HEK293 (cell line): Measurements from ENCODE around the gene DNAJA3.

ENCODE experiments used
- CTCF ChIA-PET: fragments of 350-600 bp; formaldehyde crosslinking; extraction: SDS; loops from one replicate; lab custom pipeline; 2021; ENCODE audit warnings: antibody characterized with exemption; lab: Yijun Ruan, JAX
- POLR2A ChIA-PET: fragments of 300-600 bp; formaldehyde crosslinking; extraction: SDS; loops from one replicate; lab custom pipeline; 2020; ENCODE audit warnings: antibody characterized with exemption, inconsistent platforms; lab: Yijun Ruan, JAX
- H3K27ac ChIP-seq: fragments of 200-500 bp; sonication (Bioruptor generic); 2 replicates; pipeline ENCODE4 v1.5.1; 2014; ENCODE audit warnings: low read depth, low read length, control low read depth, inconsistent platforms; ENCODE audit errors: extremely low read depth
- H3K36me3 ChIP-seq, 2 experiments: fragments of 200-500 bp in 1 of 2; sonication (Bioruptor generic) in 1 of 2; 1 replicate in 1 of 2; 2 replicates in 1 of 2; pipeline ENCODE4 v1.5.1; 2014 to 2017; ENCODE audit warnings: inconsistent platforms in 2 of 2, low read length in 2 of 2; ENCODE audit not compliant: control insufficient read depth in 2 of 2, insufficient read depth in 1 of 2
- H3K4me1 ChIP-seq: fragments of 200-500 bp; sonication (Bioruptor generic); 2 replicates; pipeline ENCODE4 v1.5.1; 2014; ENCODE audit warnings: mild to moderate bottlenecking, low read length, inconsistent platforms; ENCODE audit not compliant: control insufficient read depth, insufficient read depth
- H3K4me3 ChIP-seq: 2 replicates; pipeline ENCODE4 v1.5.1; 2011; ENCODE audit warnings: low read depth, mild to moderate bottlenecking, control low read depth, low read length, moderate library complexity
- H3K9me3 ChIP-seq: fragments of 200-500 bp; sonication (Bioruptor generic); 2 replicates; pipeline ENCODE4 v1.5.1; 2014; ENCODE audit warnings: low read depth, low read length, inconsistent platforms; ENCODE audit not compliant: control insufficient read depth, insufficient read depth
- EGR2 ChIP-seq: fragments of 450-650 bp; formaldehyde crosslinking; IDR thresholded peaks from 2 replicates; pipeline ENCODE4 v1.5.1; 2016; ENCODE audit warnings: low read depth, missing biosample characterization, missing genetic modification characterization
- GLIS2 ChIP-seq: fragments of 450-650 bp; formaldehyde crosslinking; IDR thresholded peaks from 2 replicates; pipeline ENCODE4 v1.5.1; 2016; ENCODE audit warnings: missing biosample characterization, missing genetic modification characterization
- KLF16 ChIP-seq: fragments of 450-650 bp; formaldehyde crosslinking; IDR thresholded peaks from 2 replicates; pipeline ENCODE4 v1.5.1; 2017; ENCODE audit warnings: missing biosample characterization, missing genetic modification characterization
- KLF9 ChIP-seq: fragments of 450-650 bp; formaldehyde crosslinking; IDR thresholded peaks from 2 replicates; pipeline ENCODE4 v1.5.1; 2016; ENCODE audit warnings: missing biosample characterization, missing genetic modification characterization, low read depth
- SP3 ChIP-seq: fragments of 450-650 bp; formaldehyde crosslinking; IDR thresholded peaks from 2 replicates; pipeline ENCODE4 v1.5.1; 2016; ENCODE audit warnings: missing biosample characterization, missing genetic modification characterization
- ZBTB17 ChIP-seq: fragments of 450-650 bp; formaldehyde crosslinking; IDR thresholded peaks from 2 replicates; pipeline ENCODE4 v1.5.1; 2016; ENCODE audit warnings: missing biosample characterization, missing genetic modification characterization
- ZFHX2 ChIP-seq: fragments of 450-650 bp; formaldehyde crosslinking; conservative IDR thresholded peaks from 2 replicates; pipeline ENCODE4 v1.5.1; 2016; ENCODE audit warnings: missing biosample characterization, missing genetic modification characterization
- ZIC2 ChIP-seq: fragments of 450-650 bp; formaldehyde crosslinking; IDR thresholded peaks from 2 replicates; pipeline ENCODE4 v1.5.1; 2016; ENCODE audit warnings: missing biosample characterization, missing genetic modification characterization
- ZNF266 ChIP-seq: fragments of 450-650 bp; formaldehyde crosslinking; IDR thresholded peaks from 2 replicates; pipeline ENCODE4 v1.5.1; 2016; ENCODE audit warnings: missing biosample characterization, missing genetic modification characterization, low read depth
- ZNF350 ChIP-seq: fragments of 450-650 bp; formaldehyde crosslinking; IDR thresholded peaks from 2 replicates; pipeline ENCODE4 v1.5.0; 2017; ENCODE audit warnings: missing biosample characterization, mild to moderate bottlenecking, missing genetic modification characterization
- ZNF501 ChIP-seq: fragments of 450-650 bp; formaldehyde crosslinking; IDR thresholded peaks from 2 replicates; pipeline ENCODE4 v1.5.1; 2016; ENCODE audit warnings: missing biosample characterization, missing genetic modification characterization
- ZNF623 ChIP-seq: fragments of 450-650 bp; formaldehyde crosslinking; IDR thresholded peaks from 2 replicates; pipeline ENCODE4 v1.5.1; 2016; ENCODE audit warnings: missing biosample characterization, missing genetic modification characterization
- ZNF701 ChIP-seq: fragments of 450-650 bp; formaldehyde crosslinking; IDR thresholded peaks from 2 replicates; pipeline ENCODE4 v1.5.1; 2016; ENCODE audit warnings: missing biosample characterization, missing genetic modification characterization
- ZNF785 ChIP-seq: fragments of 450-650 bp; formaldehyde crosslinking; IDR thresholded peaks from 2 replicates; pipeline ENCODE4 v1.5.1; 2016; ENCODE audit warnings: missing biosample characterization, missing genetic modification characterization
- TF ChIP-seq, protein P1 (sequence below): fragments of 450-650 bp; formaldehyde crosslinking; IDR thresholded peaks from 2 replicates; pipeline ENCODE4 v1.5.1; 2017; ENCODE audit warnings: missing biosample characterization, missing genetic modification characterization
- TF ChIP-seq, protein P2 (sequence below): fragments of 450-650 bp; formaldehyde crosslinking; IDR thresholded peaks from 2 replicates; pipeline ENCODE4 v1.5.1; 2016; ENCODE audit warnings: missing biosample characterization, missing genetic modification characterization
- TF ChIP-seq, protein P3 (sequence below): fragments of 450-650 bp; formaldehyde crosslinking; optimal IDR thresholded peaks from 2 replicates; pipeline ENCODE3; 2016; ENCODE audit warnings: missing biosample characterization, mild to moderate bottlenecking, missing genetic modification characterization
- TF ChIP-seq, protein P4 (sequence below): fragments of 450-650 bp; formaldehyde crosslinking; IDR thresholded peaks from 2 replicates; pipeline ENCODE4 v1.5.1; 2016; ENCODE audit warnings: missing biosample characterization, missing genetic modification characterization
- TF ChIP-seq, protein P5 (sequence below): fragments of 450-650 bp; formaldehyde crosslinking; IDR thresholded peaks from 2 replicates; pipeline ENCODE4 v1.5.1; 2016; ENCODE audit warnings: missing biosample characterization, missing genetic modification characterization
- TF ChIP-seq, protein P6 (sequence below): fragments of 450-650 bp; formaldehyde crosslinking; IDR thresholded peaks from 2 replicates; pipeline ENCODE4 v1.5.1; 2016; ENCODE audit warnings: missing biosample characterization, missing genetic modification characterization
- TF ChIP-seq, protein P7 (sequence below): fragments of 450-650 bp; formaldehyde crosslinking; IDR thresholded peaks from 2 replicates; pipeline ENCODE4 v1.5.1; 2016; ENCODE audit warnings: missing biosample characterization, missing genetic modification characterization

Gene DNAJA3

DNA sequence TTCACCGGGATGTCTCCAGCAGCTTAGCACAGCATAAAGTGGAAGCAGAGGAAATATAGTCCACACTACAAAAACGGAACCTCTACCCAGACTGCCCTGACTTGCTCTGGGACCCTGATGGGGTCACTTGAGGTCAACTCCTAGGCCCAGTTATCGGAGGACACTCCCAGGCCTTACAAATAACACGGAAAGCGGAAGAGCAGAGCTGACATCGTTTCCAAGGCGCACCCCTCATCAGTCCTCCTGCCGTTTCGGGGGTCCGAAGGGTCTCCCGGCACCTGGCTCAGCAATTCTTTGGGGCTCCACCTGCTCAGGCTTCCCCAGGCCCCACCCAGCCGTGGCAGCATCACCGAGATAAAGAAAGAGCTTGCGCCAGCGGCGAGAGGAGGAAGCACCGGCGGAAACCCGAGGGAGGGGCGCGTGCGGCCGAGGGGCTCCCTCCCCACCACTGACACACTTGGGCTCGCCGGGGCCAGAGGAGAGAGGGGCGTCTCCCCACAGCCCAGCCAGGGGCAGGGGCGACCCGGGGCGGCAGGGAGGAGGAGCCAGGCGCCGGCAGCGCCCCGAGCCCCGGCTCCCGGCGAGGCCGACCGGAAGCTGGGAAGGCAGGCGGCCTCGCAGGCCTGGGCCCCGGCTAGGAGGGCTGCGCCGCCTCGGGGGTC, 10.0 kb upstream of the DNAJA3 start (continued):
- TF ChIP-seq, protein P1, sequence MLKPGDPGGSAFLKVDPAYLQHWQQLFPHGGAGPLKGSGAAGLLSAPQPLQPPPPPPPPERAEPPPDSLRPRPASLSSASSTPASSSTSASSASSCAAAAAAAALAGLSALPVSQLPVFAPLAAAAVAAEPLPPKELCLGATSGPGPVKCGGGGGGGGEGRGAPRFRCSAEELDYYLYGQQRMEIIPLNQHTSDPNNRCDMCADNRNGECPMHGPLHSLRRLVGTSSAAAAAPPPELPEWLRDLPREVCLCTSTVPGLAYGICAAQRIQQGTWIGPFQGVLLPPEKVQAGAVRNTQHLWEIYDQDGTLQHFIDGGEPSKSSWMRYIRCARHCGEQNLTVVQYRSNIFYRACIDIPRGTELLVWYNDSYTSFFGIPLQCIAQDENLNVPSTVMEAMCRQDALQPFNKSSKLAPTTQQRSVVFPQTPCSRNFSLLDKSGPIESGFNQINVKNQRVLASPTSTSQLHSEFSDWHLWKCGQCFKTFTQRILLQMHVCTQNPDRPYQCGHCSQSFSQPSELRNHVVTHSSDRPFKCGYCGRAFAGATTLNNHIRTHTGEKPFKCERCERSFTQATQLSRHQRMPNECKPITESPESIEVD (tag by site-specific recombination), result no peak
- TF ChIP-seq ZNF266 (no peak), KLF9 (no peak), ZNF623 (tag by site-specific recombination) (no peak), ZBTB17 (tag by site-specific recombination) (peak; percentile 86)
- TF ChIP-seq, protein P2, sequence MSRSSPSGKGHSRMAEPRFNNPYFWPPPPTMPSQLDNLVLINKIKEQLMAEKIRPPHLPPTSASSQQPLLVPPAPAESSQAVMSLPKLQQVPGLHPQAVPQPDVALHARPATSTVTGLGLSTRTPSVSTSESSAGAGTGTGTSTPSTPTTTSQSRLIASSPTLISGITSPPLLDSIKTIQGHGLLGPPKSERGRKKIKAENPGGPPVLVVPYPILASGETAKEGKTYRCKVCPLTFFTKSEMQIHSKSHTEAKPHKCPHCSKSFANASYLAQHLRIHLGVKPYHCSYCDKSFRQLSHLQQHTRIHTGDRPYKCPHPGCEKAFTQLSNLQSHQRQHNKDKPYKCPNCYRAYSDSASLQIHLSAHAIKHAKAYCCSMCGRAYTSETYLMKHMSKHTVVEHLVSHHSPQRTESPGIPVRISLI (tag by site-specific recombination), result no peak

DNA sequence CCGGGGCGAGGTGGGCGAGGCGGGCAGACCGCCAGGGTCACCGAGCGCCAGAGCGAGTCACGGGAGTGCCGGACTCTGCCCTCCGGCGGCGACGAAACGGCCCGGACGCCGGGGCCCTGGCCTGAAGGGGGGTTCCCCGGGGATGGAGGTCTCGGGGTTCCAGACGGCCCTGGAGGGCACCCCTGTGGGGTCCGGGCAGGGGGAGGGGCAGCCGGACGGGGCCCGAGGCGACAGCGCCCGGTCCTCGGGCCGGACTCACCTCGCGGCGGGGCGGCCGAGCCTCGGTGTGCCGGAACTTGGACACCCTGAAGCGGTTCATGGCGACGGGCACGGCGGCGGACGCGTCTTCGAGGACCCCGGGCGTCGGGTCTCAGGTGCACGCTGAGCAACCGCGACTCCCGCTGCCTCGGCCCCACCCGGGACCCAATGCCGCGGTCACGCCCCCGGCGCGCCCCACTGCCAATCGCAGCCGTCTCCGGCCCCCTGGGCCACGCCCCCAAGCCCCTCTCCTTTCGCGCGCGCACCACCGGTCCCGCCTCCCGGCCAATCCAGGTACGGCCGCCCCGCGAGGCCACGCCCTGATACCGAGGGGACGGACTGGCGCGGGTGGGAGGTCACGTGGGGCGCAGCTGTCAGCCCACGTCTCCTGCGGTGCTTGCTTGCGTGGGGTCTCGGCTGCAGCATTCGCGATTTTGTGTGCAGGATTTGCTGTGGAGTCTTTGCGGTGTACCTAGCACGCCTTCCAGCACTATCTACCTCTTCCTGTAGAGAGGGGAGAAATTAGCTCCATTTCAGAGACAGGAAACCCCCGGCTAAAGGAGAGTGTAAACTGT, 9.3 kb upstream of the DNAJA3 start, which contains the start of gene CORO7:
TSS of gene CORO7 (minus strand) at position 397 of the 833 bp plus-strand sequence. CDS start at position 319, 78 bp downstream.
- CTCF ChIA-PET, result interaction anchor here (0.7 to 9.9 kb wide), 3 partner anchors 13 to 905 kb away, joined by 3 to 135 read pairs (median 3); no protein-coding TSS in a partner anchor
- peak within 1 kb of the TSS; percentile 72; the same call in 1 of the 2 replicates for H3K27ac ChIP-seq
- H3K4me3 ChIP-seq, result peak within 1 kb of the TSS; percentile 67
- no peaks in the 10 kb centered on the region for H3K9me3 ChIP-seq
- no peaks in the 10 kb centered on the region for H3K4me1 ChIP-seq
- peaks cover 0 to 18% of the 10 kb centered on the region in 2 experiments; a peak in 1 of 3 replicates for H3K36me3 ChIP-seq
- POLR2A ChIA-PET, result interaction anchor here (0.5 to 1.8 kb wide), 5 partner anchors 11 to 861 kb away, joined by 3 to 6 read pairs (median 3); no protein-coding TSS in a partner anchor
- TF ChIP-seq, protein P3, sequence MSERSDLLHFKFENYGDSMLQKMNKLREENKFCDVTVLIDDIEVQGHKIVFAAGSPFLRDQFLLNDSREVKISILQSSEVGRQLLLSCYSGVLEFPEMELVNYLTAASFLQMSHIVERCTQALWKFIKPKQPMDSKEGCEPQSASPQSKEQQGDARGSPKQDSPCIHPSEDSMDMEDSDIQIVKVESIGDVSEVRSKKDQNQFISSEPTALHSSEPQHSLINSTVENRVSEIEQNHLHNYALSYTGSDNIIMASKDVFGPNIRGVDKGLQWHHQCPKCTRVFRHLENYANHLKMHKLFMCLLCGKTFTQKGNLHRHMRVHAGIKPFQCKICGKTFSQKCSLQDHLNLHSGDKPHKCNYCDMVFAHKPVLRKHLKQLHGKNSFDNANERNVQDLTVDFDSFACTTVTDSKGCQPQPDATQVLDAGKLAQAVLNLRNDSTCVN (tag by site-specific recombination), result peak; percentile 96
- TF ChIP-seq, protein P4, sequence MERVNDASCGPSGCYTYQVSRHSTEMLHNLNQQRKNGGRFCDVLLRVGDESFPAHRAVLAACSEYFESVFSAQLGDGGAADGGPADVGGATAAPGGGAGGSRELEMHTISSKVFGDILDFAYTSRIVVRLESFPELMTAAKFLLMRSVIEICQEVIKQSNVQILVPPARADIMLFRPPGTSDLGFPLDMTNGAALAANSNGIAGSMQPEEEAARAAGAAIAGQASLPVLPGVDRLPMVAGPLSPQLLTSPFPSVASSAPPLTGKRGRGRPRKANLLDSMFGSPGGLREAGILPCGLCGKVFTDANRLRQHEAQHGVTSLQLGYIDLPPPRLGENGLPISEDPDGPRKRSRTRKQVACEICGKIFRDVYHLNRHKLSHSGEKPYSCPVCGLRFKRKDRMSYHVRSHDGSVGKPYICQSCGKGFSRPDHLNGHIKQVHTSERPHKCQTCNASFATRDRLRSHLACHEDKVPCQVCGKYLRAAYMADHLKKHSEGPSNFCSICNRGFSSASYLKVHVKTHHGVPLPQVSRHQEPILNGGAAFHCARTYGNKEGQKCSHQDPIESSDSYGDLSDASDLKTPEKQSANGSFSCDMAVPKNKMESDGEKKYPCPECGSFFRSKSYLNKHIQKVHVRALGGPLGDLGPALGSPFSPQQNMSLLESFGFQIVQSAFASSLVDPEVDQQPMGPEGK (tag by site-specific recombination), result peak; percentile 69
- peak; percentile 87 for TF ChIP-seq EGR2
- TF ChIP-seq, protein P5, sequence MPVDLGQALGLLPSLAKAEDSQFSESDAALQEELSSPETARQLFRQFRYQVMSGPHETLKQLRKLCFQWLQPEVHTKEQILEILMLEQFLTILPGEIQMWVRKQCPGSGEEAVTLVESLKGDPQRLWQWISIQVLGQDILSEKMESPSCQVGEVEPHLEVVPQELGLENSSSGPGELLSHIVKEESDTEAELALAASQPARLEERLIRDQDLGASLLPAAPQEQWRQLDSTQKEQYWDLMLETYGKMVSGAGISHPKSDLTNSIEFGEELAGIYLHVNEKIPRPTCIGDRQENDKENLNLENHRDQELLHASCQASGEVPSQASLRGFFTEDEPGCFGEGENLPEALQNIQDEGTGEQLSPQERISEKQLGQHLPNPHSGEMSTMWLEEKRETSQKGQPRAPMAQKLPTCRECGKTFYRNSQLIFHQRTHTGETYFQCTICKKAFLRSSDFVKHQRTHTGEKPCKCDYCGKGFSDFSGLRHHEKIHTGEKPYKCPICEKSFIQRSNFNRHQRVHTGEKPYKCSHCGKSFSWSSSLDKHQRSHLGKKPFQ (tag by site-specific recombination), result peak; percentile 88; the same call in 1 of the 2 replicates
- TF ChIP-seq ZNF350 (tag by site-specific recombination), result no peak
- TF ChIP-seq ZNF501 (tag by site-specific recombination), result no peak
- TF ChIP-seq, protein P6, sequence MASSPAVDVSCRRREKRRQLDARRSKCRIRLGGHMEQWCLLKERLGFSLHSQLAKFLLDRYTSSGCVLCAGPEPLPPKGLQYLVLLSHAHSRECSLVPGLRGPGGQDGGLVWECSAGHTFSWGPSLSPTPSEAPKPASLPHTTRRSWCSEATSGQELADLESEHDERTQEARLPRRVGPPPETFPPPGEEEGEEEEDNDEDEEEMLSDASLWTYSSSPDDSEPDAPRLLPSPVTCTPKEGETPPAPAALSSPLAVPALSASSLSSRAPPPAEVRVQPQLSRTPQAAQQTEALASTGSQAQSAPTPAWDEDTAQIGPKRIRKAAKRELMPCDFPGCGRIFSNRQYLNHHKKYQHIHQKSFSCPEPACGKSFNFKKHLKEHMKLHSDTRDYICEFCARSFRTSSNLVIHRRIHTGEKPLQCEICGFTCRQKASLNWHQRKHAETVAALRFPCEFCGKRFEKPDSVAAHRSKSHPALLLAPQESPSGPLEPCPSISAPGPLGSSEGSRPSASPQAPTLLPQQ (tag by site-specific recombination), result peak; percentile 91
- TF ChIP-seq, protein P7, sequence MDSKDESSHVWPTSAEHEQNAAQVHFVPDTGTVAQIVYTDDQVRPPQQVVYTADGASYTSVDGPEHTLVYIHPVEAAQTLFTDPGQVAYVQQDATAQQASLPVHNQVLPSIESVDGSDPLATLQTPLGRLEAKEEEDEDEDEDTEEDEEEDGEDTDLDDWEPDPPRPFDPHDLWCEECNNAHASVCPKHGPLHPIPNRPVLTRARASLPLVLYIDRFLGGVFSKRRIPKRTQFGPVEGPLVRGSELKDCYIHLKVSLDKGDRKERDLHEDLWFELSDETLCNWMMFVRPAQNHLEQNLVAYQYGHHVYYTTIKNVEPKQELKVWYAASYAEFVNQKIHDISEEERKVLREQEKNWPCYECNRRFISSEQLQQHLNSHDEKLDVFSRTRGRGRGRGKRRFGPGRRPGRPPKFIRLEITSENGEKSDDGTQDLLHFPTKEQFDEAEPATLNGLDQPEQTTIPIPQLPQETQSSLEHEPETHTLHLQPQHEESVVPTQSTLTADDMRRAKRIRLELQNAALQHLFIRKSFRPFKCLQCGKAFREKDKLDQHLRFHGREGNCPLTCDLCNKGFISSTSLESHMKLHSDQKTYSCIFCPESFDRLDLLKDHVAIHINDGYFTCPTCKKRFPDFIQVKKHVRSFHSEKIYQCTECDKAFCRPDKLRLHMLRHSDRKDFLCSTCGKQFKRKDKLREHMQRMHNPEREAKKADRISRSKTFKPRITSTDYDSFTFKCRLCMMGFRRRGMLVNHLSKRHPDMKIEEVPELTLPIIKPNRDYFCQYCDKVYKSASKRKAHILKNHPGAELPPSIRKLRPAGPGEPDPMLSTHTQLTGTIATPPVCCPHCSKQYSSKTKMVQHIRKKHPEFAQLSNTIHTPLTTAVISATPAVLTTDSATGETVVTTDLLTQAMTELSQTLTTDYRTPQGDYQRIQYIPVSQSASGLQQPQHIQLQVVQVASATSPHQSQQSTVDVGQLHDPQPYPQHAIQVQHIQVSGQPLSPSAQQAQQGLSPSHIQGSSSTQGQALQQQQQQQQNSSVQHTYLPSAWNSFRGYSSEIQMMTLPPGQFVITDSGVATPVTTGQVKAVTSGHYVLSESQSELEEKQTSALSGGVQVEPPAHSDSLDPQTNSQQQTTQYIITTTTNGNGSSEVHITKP (tag by site-specific recombination), result peak; percentile 57
- TF ChIP-seq ZIC2 (tag by site-specific recombination), result peak; percentile 89
- TF ChIP-seq ZNF785 (tag by site-specific recombination), result 0 out of 2 replicates have a peak, but pooled peaks have one; percentile 31
- peak; percentile 92 for TF ChIP-seq GLIS2 (tag by site-specific recombination)
- TF ChIP-seq ZNF701 (tag by site-specific recombination), result no peak
- TF ChIP-seq SP3 (tag by site-specific recombination), result peak; percentile 91
- peak; percentile 70; the same call in 1 of the 2 replicates for TF ChIP-seq KLF16 (tag by site-specific recombination)
- TF ChIP-seq ZFHX2 (tag by site-specific recombination), result peak; percentile 95
